ENCODE measurements around the gene ANGPTL2. TPM values are rescaled to one million over a fixed set of nuclear protein-coding genes. Genes with fewer than 3 reads are reported as not detected.

Gene ANGPTL2
- polyA plus RNA-seq, 1 donor, result 15.5 TPM

- H3K27ac ChIP-seq (ENCODE audit: low read length), result no peak overlapping the region
- DNase-seq, result no peak
- H3K27me3 ChIP-seq (ENCODE audit: control insufficient read depth, insufficient read depth, low read length), result no peaks in the 10 kb centered on the region
- H3K9me3 ChIP-seq (ENCODE audit: control insufficient read depth, low read depth, low read length), result no peaks in the 10 kb centered on the region
- peaks cover 28% of the 10 kb centered on the region for H3K36me3 ChIP-seq (ENCODE audit: control insufficient read depth, insufficient read depth, low read length)
- WGBS (ENCODE audit: insufficient coverage, low lambda C conversion rate), result no CpG with 5 or more reads among the region's 2 CpGs
- H3K4me3 ChIP-seq (ENCODE audit: low read length), result no peak overlapping the region
- no peaks in the 10 kb centered on the region for H3K4me1 ChIP-seq (ENCODE audit: control insufficient read depth, insufficient read depth, low read length)
These were observed 37.2 kb downstream of the ANGPTL2 start for GRCh38 chr9:127085186-127085585.

- Histone ChIP-seq H3K36me3 (ENCODE audit: control insufficient read depth, insufficient read depth, low read length) (peaks cover 28% of the 10 kb centered on the region), H3K9me3 (ENCODE audit: control insufficient read depth, low read depth, low read length) (no peaks in the 10 kb centered on the region), H3K27ac (ENCODE audit: low read length) (no peak overlapping the region), H3K27me3 (ENCODE audit: control insufficient read depth, insufficient read depth, low read length) (no peaks in the 10 kb centered on the region), H3K4me1 (ENCODE audit: control insufficient read depth, insufficient read depth, low read length) (no peaks in the 10 kb centered on the region), H3K4me3 (ENCODE audit: low read length) (no peak overlapping the region)
- no peak for DNase-seq
- WGBS (ENCODE audit: insufficient coverage, low lambda C conversion rate), result no CpG with 5 or more reads among the region's 12 CpGs
These were observed 38.1 kb downstream of the ANGPTL2 start for GRCh38 chr9:127084076-127085039.

GRCh38 chr9:127083138-127083980 is 39.1 kb downstream of the ANGPTL2 start:
- Histone ChIP-seq H3K4me1 (ENCODE audit: control insufficient read depth, insufficient read depth, low read length) (no peaks in the 10 kb centered on the region), H3K27me3 (ENCODE audit: control insufficient read depth, insufficient read depth, low read length) (no peaks in the 10 kb centered on the region), H3K4me3 (ENCODE audit: low read length) (no peak overlapping the region), H3K36me3 (ENCODE audit: control insufficient read depth, insufficient read depth, low read length) (peaks cover 20% of the 10 kb centered on the region), H3K27ac (ENCODE audit: low read length) (no peak overlapping the region), H3K9me3 (ENCODE audit: control insufficient read depth, low read depth, low read length) (no peaks in the 10 kb centered on the region)
- WGBS (ENCODE audit: insufficient coverage, low lambda C conversion rate), result no CpG with 5 or more reads among the region's 5 CpGs
- no peak for DNase-seq

GRCh38 chr9:127081250-127082185 is 40.9 kb downstream of the ANGPTL2 start:
- DNase-seq, result no peak
- Histone ChIP-seq H3K27ac (ENCODE audit: low read length) (no peak overlapping the region), H3K36me3 (ENCODE audit: control insufficient read depth, insufficient read depth, low read length) (peaks cover 4% of the 10 kb centered on the region), H3K4me3 (ENCODE audit: low read length) (no peak overlapping the region), H3K9me3 (ENCODE audit: control insufficient read depth, low read depth, low read length) (no peaks in the 10 kb centered on the region), H3K4me1 (ENCODE audit: control insufficient read depth, insufficient read depth, low read length) (no peaks in the 10 kb centered on the region), H3K27me3 (ENCODE audit: control insufficient read depth, insufficient read depth, low read length) (no peaks in the 10 kb centered on the region)
- WGBS (ENCODE audit: insufficient coverage, low lambda C conversion rate), result no CpG with 5 or more reads among the region's 8 CpGs

- Histone ChIP-seq H3K4me3 (ENCODE audit: low read length) (no peak overlapping the region), H3K27ac (ENCODE audit: low read length) (peak overlapping the region; percentile 53), H3K9me3 (ENCODE audit: control insufficient read depth, low read depth, low read length) (no peaks in the 10 kb centered on the region), H3K27me3 (ENCODE audit: control insufficient read depth, insufficient read depth, low read length) (no peaks in the 10 kb centered on the region), H3K4me1 (ENCODE audit: control insufficient read depth, insufficient read depth, low read length) (no peaks in the 10 kb centered on the region), H3K36me3 (ENCODE audit: control insufficient read depth, insufficient read depth, low read length) (peaks cover 4% of the 10 kb centered on the region)
- peak; percentile 22 to 33 for DNase-seq
- WGBS (ENCODE audit: insufficient coverage, low lambda C conversion rate), result 60% methylated on average over 1 of the region's 8 CpGs
These were observed 42.8 kb downstream of the ANGPTL2 start for GRCh38 chr9:127079446-127080140.

- H3K27me3 ChIP-seq (ENCODE audit: control insufficient read depth, insufficient read depth, low read length), result no peaks in the 10 kb centered on the region
- no peak for DNase-seq
- peaks cover 4% of the 10 kb centered on the region for H3K36me3 ChIP-seq (ENCODE audit: control insufficient read depth, insufficient read depth, low read length)
- no peaks in the 10 kb centered on the region for H3K4me1 ChIP-seq (ENCODE audit: control insufficient read depth, insufficient read depth, low read length)
- no peak overlapping the region for H3K4me3 ChIP-seq (ENCODE audit: low read length)
- no peaks in the 10 kb centered on the region for H3K9me3 ChIP-seq (ENCODE audit: control insufficient read depth, low read depth, low read length)
- peak overlapping the region; percentile 53 for H3K27ac ChIP-seq (ENCODE audit: low read length)
- WGBS (ENCODE audit: insufficient coverage, low lambda C conversion rate), result no CpG with 5 or more reads among the region's 1 CpG
These were observed 43.4 kb downstream of the ANGPTL2 start for GRCh38 chr9:127078988-127079387.

- no peak overlapping the region for H3K4me3 ChIP-seq (ENCODE audit: low read length)
- 100% methylated on average over 2 of the region's 6 CpGs for WGBS (ENCODE audit: insufficient coverage, low lambda C conversion rate)
- DNase-seq, result no peak
- H3K27ac ChIP-seq (ENCODE audit: low read length), result no peak overlapping the region
- no peaks in the 10 kb centered on the region for H3K4me1 ChIP-seq (ENCODE audit: control insufficient read depth, insufficient read depth, low read length)
- no peaks in the 10 kb centered on the region for H3K9me3 ChIP-seq (ENCODE audit: control insufficient read depth, low read depth, low read length)
- peaks cover 4% of the 10 kb centered on the region for H3K36me3 ChIP-seq (ENCODE audit: control insufficient read depth, insufficient read depth, low read length)
- H3K27me3 ChIP-seq (ENCODE audit: control insufficient read depth, insufficient read depth, low read length), result no peaks in the 10 kb centered on the region
These were observed 44.1 kb downstream of the ANGPTL2 start for GRCh38 chr9:127078336-127078735.

- Histone ChIP-seq H3K36me3 (ENCODE audit: control insufficient read depth, insufficient read depth, low read length) (peaks cover 4% of the 10 kb centered on the region), H3K4me3 (ENCODE audit: low read length) (no peak overlapping the region), H3K27me3 (ENCODE audit: control insufficient read depth, insufficient read depth, low read length) (no peaks in the 10 kb centered on the region), H3K9me3 (ENCODE audit: control insufficient read depth, low read depth, low read length) (peaks cover 3% of the 10 kb centered on the region), H3K27ac (ENCODE audit: low read length) (no peak overlapping the region), H3K4me1 (ENCODE audit: control insufficient read depth, insufficient read depth, low read length) (no peaks in the 10 kb centered on the region)
- no peak for DNase-seq
- no CpG with 5 or more reads among the region's 2 CpGs for WGBS (ENCODE audit: insufficient coverage, low lambda C conversion rate)
These were observed 44.8 kb downstream of the ANGPTL2 start for GRCh38 chr9:127077644-127077946.

- no peaks in the 10 kb centered on the region for H3K4me1 ChIP-seq (ENCODE audit: control insufficient read depth, insufficient read depth, low read length)
- H3K27ac ChIP-seq (ENCODE audit: low read length), result no peak overlapping the region
- H3K4me3 ChIP-seq (ENCODE audit: low read length), result no peak overlapping the region
- H3K36me3 ChIP-seq (ENCODE audit: control insufficient read depth, insufficient read depth, low read length), result peaks cover 1% of the 10 kb centered on the region
- H3K9me3 ChIP-seq (ENCODE audit: control insufficient read depth, low read depth, low read length), result peaks cover 3% of the 10 kb centered on the region
- no peak for DNase-seq
- 81% methylated on average over 2 of the region's 5 CpGs for WGBS (ENCODE audit: insufficient coverage, low lambda C conversion rate)
- H3K27me3 ChIP-seq (ENCODE audit: control insufficient read depth, insufficient read depth, low read length), result no peaks in the 10 kb centered on the region
These were observed 45.4 kb downstream of the ANGPTL2 start for GRCh38 chr9:127076860-127077643.
